ENCODE measurements around the gene BRCA2.

DNA sequence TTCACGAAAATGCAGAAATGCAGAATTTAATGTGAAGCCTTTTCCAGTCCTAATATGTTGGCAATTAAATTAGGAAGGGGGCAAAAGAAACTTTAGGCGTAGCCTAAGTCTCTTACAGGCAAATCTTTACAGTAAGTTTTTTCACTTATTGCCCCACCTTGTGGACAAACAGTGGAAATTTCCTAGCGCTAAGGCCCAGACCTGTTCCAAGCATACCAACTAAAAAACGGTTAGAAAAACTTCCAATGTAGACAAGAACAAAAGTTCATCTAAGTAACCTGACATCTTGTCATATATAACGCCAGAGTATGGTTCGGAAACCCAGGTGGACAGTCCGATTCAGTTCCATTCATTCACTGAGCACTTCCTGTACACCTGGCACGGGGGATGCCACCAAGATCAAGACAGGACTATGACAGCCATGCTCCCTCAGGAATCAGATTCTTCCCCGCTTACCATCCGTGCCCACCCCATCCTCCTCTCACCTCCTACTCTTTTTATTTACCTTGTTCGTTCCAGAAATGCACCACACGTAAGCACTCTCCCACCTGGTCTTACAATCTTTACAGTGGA lies 5.1 kb upstream of the BRCA2 start:
- TF ChIP-seq, protein P1, sequence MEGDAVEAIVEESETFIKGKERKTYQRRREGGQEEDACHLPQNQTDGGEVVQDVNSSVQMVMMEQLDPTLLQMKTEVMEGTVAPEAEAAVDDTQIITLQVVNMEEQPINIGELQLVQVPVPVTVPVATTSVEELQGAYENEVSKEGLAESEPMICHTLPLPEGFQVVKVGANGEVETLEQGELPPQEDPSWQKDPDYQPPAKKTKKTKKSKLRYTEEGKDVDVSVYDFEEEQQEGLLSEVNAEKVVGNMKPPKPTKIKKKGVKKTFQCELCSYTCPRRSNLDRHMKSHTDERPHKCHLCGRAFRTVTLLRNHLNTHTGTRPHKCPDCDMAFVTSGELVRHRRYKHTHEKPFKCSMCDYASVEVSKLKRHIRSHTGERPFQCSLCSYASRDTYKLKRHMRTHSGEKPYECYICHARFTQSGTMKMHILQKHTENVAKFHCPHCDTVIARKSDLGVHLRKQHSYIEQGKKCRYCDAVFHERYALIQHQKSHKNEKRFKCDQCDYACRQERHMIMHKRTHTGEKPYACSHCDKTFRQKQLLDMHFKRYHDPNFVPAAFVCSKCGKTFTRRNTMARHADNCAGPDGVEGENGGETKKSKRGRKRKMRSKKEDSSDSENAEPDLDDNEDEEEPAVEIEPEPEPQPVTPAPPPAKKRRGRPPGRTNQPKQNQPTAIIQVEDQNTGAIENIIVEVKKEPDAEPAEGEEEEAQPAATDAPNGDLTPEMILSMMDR (IDR thresholded peaks at IDR 0.05; ENCODE audit: insufficient read depth, low read depth, low read length): peak; percentile 81
- no peak for TF ChIP-seq EZH2 (IDR thresholded peaks at IDR 0.05; ENCODE audit: insufficient read depth, low read length)
